Keratinocyte (primary cell): Measurements from ENCODE around the gene UBR3.

Experiments used
- CTCF ChIP-seq, 3 experiments: IDR thresholded peaks in 1 of 3; conservative IDR thresholded peaks in 1 of 3; optimal IDR thresholded peaks in 1 of 3; 2 replicates in 2 of 3; 3 replicates in 1 of 3; pipeline versions ENCODE3 to v1.5.1; 2011; ENCODE audit warnings: low read length in 3 of 3, mild to moderate bottlenecking in 3 of 3, moderate library complexity in 2 of 3, control low read depth in 1 of 3, inconsistent platforms in 1 of 3; ENCODE audit not compliant: insufficient read depth in 2 of 3; ENCODE audit errors: extremely low read depth in 1 of 3
- EZH2 ChIP-seq: IDR thresholded peaks from one replicate; pipeline ENCODE4 v1.6.1; 2012; ENCODE audit warnings: inconsistent platforms, mild to moderate bottlenecking, low read length, moderate library complexity

DNA sequence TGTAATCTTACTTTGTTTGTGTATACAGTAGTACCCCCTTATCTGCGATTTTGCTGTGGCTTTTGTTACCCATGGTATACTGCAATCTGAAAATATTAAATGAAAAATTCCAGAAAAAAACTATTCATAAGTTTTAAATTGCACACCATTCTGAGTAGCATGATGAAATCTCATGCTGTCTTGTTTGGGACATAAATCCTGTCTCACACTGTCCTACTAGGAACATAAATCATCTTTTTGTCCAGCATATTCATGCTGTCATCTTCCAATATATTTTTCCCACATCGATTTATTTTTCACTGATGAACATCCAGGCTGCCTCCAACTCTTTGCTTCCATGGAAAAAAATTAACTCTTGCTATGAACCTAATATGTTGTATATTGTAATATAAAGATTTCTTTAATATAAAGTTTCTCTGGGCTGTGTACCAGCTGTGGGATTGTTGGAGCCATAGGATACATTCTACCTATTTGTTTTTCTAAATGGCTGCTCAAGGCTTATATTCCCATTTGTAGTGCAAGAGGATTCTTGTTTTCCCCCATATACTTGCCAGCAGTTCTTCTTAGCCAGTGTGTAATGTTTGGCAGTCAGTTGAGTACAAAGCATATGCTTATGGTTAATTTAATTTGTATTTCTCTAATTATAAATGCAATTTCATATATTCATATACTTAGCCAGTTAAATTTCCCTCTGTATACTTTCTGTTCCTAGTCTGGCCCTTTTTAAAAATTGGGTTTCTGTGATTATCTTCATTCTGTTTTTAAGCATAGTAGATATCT is 236.4 kb downstream of the UBR3 start:
- TF ChIP-seq CTCF (optimal IDR thresholded peaks at IDR 0.05 in 1 of 3, IDR thresholded peaks at IDR 0.05 in 1 of 3, conservative IDR thresholded peaks at IDR 0.05 in 1 of 3; ENCODE audit: extremely low read depth in 1 of 3, insufficient read depth in 2 of 3, low read length in 3 of 3) (no peak), EZH2 (no peak)
